MG63 (cell line): ENCODE data around the gene CGRRF1. TPM values are rescaled to one million over a fixed set of nuclear protein-coding genes. Genes with fewer than 3 reads are reported as not detected.

Source experiments
- DNase-seq: peaks from one replicate; pipeline ENCODE4 v3.0.0-alpha.2; 2020
- H3K27me3 ChIP-seq: fragments of 250-450 bp; sonication (Bioruptor Pico); 2 replicates; pipeline ENCODE4 v1.5.1; 2020; ENCODE audit warnings: mild to moderate bottlenecking, moderate library complexity
- H3K36me3 ChIP-seq: fragments of 250-450 bp; sonication (Bioruptor Pico); 2 replicates; pipeline ENCODE4 v1.5.1; 2020; ENCODE audit warnings: mild to moderate bottlenecking, moderate library complexity
- H3K4me3 ChIP-seq: fragments of 250-450 bp; sonication (Bioruptor Pico); 2 replicates; pipeline ENCODE4 v1.5.1; 2020; ENCODE audit warnings: mild to moderate bottlenecking, moderate library complexity
- H3K9me3 ChIP-seq: fragments of 250-450 bp; sonication (Bioruptor Pico); 2 replicates; pipeline ENCODE4 v1.5.1; 2020; ENCODE audit warnings: mild to moderate bottlenecking, moderate library complexity
- total RNA-seq: library from RNA; depleted of rRNA; stranded (reverse); fragments of >200 nt; shearing (Covaris generic); gene quantifications from 2 replicates; pipeline ENCODE4 v1.2.3, GENCODE V29; 2014; ENCODE audit warnings: low replicate concordance

The CGRRF1 gene
- total RNA-seq, 1 experiment from 2014 or later = 5.9 TPM

DNA sequence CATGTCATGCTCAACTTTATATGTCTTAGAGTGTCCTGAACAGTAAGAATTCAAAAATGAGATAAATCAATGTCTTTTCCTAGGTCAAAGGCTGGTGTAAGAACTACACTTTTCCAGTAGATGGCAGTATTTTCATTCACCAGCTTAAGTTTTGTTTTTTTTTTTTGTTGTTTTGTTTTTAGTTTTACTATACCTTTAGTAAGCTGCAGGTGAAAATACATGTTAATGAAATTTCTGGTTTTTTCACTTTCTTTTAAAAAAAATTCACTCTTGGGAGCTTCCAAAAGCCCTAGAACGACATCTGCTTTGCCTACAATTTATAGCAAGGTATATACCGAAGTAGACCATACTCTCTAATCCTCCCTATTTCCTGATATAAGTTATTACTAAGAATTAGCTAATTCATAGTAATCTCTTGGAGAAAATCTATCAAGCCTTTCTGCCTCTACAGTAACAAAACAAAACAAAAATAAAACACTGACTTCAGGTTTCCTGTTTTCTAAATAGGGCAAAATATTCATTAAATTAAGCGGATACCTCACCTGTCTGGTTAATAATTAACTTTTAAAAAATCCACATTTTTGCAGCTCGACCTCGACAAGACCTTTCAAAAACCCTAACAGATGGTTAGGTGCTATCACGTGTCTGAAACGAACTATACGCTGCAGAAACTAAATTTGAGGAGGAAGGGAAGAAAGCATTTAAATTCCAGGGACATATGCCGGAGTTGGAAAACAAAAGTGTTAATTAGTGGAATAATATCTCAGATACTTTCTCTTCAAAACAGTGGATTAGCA is 54.6 kb downstream of the CGRRF1 start:
- no peak for DNase-seq
- Histone ChIP-seq H3K4me3 (peak overlapping the region; percentile 68), H3K27me3 (no peaks in the 10 kb centered on the region), H3K9me3 (no peaks in the 10 kb centered on the region), H3K36me3 (peaks cover 6% of the 10 kb centered on the region)

DNA sequence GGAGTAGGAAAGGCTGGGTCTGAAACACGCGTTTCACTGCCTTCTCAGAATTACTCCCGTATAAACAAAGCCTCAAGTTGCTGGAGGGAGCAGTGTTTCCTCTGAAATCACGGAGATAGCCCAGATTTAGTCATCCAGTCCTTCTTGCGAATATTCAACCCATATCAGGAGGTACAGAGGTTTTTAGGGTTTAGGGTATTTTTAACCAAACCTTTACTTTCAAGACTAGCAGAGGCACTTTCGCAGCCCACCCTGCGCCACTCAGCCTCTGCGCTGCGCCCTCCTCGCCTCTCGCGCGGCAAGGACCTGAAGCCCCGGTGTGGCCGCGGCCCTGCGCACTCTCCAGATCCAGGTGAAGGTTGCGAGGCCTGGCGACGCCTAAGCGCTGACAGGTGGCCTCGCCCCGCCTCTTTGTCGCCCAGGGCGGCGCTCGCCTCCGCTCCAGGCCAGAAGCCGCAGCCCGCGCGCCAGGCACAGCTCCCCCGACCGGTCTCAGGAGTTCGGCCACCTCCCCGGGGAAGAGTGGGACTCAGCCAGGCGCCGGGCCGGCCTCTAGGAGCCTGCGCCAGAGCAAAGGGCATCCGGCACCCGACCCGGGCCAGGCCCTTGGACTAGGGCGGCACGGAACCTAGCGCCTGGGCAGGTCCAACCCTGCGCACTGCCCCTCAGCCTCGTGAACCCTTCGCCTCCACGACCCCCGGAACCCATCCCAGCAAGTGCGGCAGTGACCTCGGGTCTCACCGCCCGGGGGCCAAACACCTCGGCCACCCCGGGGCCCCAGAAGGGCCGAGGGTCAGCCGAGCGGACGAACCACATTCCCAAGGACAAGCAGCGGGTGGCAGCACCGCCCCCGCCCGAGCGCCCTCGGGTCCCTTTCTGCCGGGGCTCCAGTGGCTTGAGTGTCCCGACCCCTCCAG is 55.4 kb downstream of the CGRRF1 start:
- H3K9me3 ChIP-seq = no peaks in the 10 kb centered on the region
- peak overlapping the region; percentile 68 for H3K4me3 ChIP-seq
- DNase-seq = peak; percentile 58
- peaks cover 14% of the 10 kb centered on the region for H3K36me3 ChIP-seq
- H3K27me3 ChIP-seq = no peaks in the 10 kb centered on the region

DNA sequence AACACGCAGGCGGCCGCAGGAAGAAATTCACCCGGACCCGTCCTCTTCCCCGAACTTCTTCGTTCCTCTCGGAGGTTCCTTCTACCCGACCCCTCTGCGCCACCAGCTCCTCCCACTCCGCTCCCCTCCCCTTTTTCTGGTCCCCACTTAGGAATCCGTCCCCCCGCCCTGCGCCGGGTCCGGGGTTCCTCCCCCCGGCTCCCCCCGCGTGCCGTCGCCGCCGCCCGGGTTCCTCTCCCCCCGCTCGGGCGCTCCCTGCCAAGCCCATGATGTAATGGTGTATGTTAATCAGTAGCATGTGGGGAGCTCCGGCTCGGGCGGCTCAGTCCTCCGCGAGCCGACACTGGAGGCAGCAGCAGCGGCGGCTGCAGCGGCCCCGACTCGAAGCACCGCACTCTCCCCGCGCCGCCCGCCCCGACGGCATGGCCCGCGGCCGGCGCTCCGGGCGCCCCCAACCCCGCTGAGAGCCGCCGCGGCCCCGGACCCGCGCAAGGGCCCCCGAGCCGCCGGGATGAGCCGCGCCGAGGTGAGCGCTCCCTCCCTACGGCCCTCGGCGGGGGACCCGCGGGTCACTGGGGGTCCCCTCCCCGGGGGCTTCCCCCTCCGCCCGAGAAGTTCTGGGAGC is 56.2 kb downstream of the CGRRF1 start:
- Histone ChIP-seq H3K36me3 (peaks cover 19% of the 10 kb centered on the region), H3K27me3 (no peaks in the 10 kb centered on the region), H3K4me3 (peak overlapping the region; percentile 68), H3K9me3 (no peaks in the 10 kb centered on the region)
- DNase-seq = peak; percentile 87

DNA sequence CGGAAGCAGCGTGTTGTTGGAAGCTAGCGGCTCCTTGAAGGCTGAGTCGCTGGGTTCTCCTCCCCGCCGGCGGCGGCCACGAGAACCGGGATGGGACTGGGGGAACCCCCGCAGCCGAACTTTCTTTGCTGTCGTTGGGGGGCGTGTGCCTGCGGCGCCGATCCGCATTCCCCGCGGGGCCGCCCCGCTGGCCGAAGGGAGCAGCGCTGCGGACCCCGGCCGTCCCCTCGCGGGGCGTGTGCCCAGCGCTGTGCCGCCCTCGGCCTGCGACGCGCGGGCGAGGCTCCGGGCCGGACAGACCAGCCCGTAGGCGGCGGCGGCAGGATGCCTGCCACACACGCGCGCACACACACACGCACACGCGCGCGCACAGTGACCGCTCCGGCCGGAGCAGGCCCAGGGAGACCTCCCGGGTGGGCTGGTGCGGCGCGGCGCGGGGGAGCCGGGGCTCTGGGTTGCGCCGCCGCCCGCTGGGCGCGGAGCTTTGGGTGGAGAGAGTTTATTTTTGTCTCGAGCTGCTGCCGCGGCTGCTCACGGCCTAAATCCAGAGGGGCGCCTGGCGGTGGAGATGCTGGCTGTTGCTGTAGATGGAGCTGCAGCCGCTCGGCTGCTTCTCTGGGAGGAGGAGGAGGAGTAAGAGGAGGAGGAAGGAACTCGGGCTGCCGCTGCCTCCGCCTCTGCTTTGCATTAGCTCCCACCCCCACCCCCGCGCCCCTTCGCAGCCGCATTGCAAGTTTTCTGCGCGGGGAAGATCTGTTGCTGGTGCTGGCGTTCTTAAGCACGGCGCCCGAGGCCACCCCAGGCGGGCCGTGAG is 56.9 kb downstream of the CGRRF1 start, which contains the start of gene SAMD4A:
Gene SAMD4A, plus strand, starts transcription at position 719 of the 814 bp plus-strand sequence. CDS start 789 bp downstream, outside the sequence.
- H3K27me3 ChIP-seq = no peaks in the 10 kb centered on the region
- peak; percentile 81 for DNase-seq
- H3K9me3 ChIP-seq = no peaks in the 10 kb centered on the region
- H3K4me3 ChIP-seq = peak within 1 kb of the TSS; percentile 68
- H3K36me3 ChIP-seq = peaks cover 26% of the 10 kb centered on the region

DNA sequence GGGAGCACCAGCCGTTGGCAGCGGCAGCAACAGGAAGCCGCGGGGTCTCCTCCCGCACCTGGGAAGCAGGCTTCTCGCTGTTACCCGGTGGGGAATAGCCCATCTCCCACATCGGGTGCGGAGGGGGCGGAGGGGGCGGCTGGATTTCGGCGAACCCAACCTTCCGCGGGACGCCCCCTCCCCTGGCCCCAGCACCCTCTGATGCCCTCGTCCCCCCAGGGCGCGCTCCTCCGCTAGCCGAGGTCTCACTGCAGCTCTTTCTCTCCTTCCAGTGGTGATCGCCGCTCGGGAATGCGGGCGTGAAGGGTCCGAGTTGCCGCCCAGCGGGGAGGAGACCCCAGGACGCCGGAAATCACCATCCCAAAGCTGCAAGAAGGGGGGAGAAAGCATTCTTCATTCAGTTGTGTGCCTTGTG is 57.5 kb downstream of the CGRRF1 start:
- Histone ChIP-seq H3K36me3 (peaks cover 33% of the 10 kb centered on the region), H3K4me3 (peak overlapping the region; percentile 68), H3K9me3 (peaks cover 5% of the 10 kb centered on the region), H3K27me3 (no peaks in the 10 kb centered on the region)
- DNase-seq = peak; percentile 35

DNA sequence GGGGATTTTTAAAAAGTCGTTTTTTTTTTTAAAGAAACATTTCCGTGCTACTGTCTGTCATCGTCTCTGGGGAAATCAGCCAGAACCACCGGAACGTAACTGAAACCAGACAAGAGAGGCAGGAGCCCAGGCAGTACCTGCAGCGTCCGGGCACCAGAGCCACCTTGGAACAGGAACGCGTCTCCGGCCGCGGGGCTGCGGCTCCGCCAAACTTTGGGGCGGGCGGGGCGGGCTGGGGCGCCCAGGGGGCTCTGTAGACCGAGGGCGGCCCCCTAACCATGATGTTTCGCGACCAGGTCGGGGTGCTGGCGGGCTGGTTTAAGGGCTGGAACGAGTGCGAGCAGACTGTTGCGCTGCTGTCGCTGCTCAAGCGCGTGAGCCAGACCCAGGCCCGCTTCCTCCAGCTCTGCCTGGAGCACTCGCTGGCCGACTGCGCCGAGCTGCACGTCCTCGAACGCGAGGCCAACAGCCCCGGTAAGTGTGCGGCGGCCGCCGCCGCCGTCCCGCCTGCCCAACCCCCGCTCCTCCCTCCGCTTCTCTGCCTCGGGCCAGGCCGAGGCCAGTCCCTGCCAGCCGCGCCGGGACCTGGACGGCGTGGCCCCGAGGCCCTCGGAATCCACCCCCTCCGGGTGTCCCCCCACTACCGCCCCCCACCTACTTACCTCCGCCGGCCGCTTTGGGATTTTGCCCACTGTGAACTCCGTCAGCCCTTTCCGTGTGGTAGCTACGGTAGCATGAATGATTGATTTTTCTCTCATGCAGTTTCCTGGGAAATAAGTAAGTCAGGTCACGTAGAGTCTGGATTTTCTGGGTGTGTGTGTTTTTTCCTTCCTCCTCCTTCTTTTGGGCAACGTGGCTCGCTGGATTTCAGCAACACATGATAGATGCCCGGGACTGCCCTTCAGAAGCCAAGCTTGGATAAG is 58.2 kb downstream of the CGRRF1 start:
- peaks cover 39% of the 10 kb centered on the region for H3K36me3 ChIP-seq
- peak; percentile 45 for DNase-seq
- H3K4me3 ChIP-seq = peak overlapping the region; percentile 68
- H3K9me3 ChIP-seq = peaks cover 10% of the 10 kb centered on the region
- no peaks in the 10 kb centered on the region for H3K27me3 ChIP-seq

DNA sequence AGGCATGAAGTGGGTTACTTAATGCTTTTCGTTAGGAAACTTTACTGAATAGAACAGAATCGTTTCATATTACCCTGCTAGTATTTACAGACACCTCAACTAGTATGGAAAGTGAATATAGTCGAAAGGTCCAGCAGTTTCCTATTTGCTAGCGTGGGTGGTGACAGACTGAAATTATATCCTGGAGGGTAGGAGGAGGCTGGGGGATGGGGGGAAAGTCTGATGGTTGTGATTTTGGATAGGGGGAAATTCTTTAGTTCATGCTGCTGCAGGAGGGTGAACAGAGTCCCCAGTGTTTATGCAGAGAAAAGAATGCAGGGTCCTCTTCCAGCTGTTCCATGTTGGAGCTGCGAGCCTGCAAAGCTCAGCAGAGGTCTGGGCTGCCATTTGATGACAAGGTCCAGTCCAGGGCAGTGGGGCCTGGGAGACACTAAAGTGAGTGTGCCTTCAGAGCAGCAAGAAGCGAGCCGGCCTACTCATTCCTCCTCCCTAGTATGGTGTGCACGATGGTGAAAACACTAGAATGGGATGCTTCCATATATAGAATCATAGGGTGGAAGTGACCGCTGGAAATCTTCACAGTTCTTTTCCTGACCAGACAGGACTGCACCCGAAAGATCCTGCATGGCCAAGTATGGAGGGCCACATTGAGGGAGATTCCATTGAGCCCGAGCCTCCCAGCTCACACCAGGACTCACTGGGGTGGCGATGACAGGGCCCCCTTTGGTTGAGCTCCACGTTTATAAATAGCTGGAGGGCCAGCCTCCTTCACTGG is 59.3 kb downstream of the CGRRF1 start:
- DNase-seq = no peak
- no peaks in the 10 kb centered on the region for H3K27me3 ChIP-seq
- H3K4me3 ChIP-seq = no peak overlapping the region; the same call in 1 of the 2 replicates
- H3K36me3 ChIP-seq = peaks cover 50% of the 10 kb centered on the region
- peaks cover 10% of the 10 kb centered on the region for H3K9me3 ChIP-seq

DNA sequence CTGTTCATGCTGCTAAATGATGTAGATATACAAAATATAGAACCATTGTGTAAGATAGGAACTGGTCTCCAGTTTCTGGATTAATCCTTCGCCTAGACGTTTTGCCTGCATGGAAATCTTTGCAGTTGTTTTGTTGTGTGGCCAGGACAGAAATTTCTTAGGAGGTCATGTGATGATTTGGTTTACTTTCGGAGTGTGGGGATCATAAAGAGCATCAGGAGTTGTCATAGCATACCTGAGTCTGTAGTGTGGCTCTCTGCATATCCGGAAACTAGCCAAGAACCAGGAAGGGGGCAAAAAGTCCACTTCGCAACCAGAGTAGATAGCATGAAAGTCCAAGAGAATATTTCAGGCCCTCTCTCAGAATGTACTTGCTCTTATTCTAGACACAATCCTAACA is 60.3 kb downstream of the CGRRF1 start:
- Histone ChIP-seq H3K4me3 (no peak overlapping the region), H3K27me3 (no peaks in the 10 kb centered on the region), H3K36me3 (peaks cover 55% of the 10 kb centered on the region), H3K9me3 (peaks cover 10% of the 10 kb centered on the region)
- no peak for DNase-seq

DNA sequence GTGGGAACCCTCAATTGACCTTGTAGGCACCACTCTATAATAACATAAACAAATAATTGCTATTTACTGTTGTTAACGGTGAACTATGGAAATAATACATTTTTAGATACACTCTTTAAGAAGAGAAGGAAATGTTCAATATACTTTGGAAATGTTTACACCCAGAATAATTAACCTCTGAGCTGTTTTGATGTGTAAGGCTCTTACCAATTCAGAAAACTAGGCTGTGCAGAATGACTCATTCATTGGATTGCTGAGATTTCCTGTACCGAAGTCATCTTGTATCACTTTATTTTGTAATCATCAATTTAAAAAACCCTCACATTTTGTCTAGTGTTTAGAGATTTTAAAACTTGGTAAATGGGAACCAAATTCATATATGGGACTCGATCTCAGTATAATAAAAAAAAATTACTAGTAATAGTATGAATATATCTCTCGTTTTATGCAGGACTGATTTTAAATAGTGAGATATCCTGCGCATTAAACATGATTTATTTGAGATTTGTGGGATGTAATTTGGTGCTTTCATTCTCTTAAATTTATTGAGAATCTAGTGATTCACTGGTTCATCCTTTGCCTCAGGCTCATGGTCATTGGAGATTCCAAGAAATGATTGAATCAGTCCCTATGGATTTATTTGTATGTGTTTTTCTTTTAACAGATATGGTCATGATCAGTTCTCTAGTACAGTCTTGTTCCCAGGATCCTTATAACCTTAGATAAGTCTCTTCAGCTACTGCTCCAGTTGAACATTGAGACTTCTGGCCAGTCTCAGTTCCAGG is 61.1 kb downstream of the CGRRF1 start:
- Histone ChIP-seq H3K27me3 (no peaks in the 10 kb centered on the region), H3K4me3 (no peak overlapping the region)

DNA sequence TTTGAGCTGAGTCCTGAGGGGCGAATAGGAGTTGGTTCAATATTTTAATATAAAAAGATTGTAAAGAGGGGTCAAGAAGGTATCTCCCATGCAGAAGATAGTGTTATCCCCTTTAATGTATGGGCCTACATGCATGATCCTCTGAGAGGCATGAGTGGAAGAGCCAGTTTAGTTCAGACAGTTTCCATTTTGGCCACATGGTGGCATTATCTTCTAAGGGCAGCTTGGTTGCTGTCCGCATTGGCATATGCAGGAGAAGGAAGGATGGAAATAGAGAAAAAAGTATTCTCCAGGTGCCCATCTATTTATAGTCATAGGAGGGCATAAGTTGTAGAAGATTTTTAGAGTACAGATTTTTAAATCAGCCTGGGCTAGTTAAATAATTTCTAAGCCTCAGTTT is 62.6 kb downstream of the CGRRF1 start:
- Histone ChIP-seq H3K4me3 (no peak overlapping the region), H3K9me3 (peaks cover 10% of the 10 kb centered on the region), H3K36me3 (peaks cover 55% of the 10 kb centered on the region), H3K27me3 (no peaks in the 10 kb centered on the region)
- DNase-seq = no peak

More for the DNA sequence above, 61.1 kb downstream of the CGRRF1 start:
- H3K36me3 ChIP-seq = peaks cover 55% of the 10 kb centered on the region
- DNase-seq = no peak
- H3K9me3 ChIP-seq = peaks cover 10% of the 10 kb centered on the region

DNA sequence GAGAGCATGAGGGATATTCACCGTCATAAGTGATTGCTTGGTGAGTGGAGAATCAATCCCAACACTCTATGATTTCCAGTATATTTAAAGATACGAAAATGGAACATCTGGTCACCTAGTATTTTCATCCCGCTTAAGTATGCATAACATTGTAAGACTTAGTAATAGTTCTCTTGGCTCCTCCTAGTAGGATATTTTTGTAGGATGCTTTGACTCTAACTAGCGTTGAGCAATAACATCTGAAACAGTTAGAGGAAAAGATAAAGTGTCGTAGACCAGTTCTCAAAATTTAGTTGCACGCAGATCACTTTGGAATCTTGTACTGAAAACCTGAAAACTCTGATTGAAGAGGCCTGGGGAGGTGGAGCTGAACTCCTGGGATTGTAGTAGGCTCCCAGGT is 64.8 kb downstream of the CGRRF1 start:
- H3K4me3 ChIP-seq = no peak overlapping the region
- DNase-seq = no peak
- H3K9me3 ChIP-seq = peaks cover 10% of the 10 kb centered on the region
- peaks cover 51% of the 10 kb centered on the region for H3K36me3 ChIP-seq
- H3K27me3 ChIP-seq = no peaks in the 10 kb centered on the region

DNA sequence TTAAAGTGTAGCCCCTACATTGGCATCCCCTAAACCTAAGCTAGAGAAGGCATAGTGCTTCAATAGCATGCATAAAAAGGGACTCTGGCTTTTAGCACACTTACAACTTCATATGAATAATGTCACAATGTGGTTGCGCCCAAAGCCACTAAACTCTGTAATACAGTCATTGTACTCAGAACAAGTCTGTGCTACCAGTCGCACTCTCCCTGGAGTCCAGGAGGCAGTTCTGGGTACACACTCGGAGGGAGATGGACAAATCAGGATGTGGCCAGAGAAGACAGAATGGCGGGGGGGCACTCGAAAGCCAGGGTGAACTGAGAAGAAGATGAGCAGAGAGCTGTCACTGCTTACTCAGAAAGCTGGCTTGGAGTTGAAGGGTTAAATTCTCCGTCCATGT is 67.8 kb downstream of the CGRRF1 start:
- Histone ChIP-seq H3K4me3 (no peak overlapping the region), H3K9me3 (peaks cover 3% of the 10 kb centered on the region), H3K27me3 (no peaks in the 10 kb centered on the region), H3K36me3 (peaks cover 24% of the 10 kb centered on the region)
- DNase-seq = no peak

DNA sequence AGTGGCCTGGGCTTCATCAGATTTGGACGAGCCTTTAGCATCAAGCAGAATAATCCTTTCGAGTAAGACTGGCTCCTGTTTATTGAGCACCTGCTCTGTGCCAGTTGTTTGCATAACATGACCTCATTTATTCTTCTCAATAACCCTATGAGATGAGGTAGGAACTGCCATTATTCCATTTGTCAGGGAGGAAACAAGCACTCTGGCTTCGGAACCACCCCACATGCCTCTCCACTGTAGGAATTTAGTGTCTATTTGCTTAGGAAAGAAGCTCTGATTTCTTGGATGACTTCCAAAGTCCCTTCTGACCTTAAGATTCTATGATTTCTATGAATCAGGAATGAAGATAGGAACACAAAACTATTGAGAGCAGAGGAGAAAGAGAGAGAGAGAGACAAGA is 68.3 kb downstream of the CGRRF1 start:
- H3K36me3 ChIP-seq = peaks cover 20% of the 10 kb centered on the region
- H3K9me3 ChIP-seq = no peaks in the 10 kb centered on the region
- DNase-seq = no peak
- H3K27me3 ChIP-seq = no peaks in the 10 kb centered on the region
- H3K4me3 ChIP-seq = no peak overlapping the region

DNA sequence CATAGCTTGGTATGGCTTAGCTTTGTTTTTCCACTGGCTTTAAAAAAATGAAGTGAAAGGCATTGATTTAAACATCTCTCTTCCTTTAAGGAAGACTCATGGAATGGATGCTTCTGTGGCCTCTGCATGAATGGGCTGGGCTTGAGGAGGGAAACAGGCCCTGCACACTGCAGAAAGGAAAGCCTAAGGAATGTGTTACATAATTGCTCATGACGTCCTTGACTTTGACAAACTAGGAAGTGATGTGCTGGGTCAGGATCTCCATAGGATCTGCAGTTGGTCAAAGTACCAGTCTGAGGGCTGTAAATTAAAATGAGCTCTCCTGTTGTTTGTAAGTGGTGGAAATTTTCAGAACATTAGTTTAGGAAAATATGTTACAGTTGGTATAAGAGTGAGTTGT is 69.9 kb downstream of the CGRRF1 start:
- no peak for DNase-seq
- Histone ChIP-seq H3K9me3 (no peaks in the 10 kb centered on the region), H3K36me3 (peaks cover 5% of the 10 kb centered on the region)

More for the DNA sequence above, 69.9 kb downstream of the CGRRF1 start:
- no peaks in the 10 kb centered on the region for H3K27me3 ChIP-seq
- H3K4me3 ChIP-seq = no peak overlapping the region
